BE2C (cell line): ENCODE results near the gene HORMAD2.
"Not testable (repeated sequence)": the region's sequence is repeated elsewhere in the genome, so short reads cannot be mapped to it uniquely, and the experiment has no call there.

Experiments
- DNase-seq: peaks from one replicate; pipeline ENCODE4 v3.0.0-alpha.2; 2020
- H3K27me3 ChIP-seq: fragments of 250-450 bp; sonication (Bioruptor Pico); 2 replicates; pipeline ENCODE4 v1.5.1; 2020; ENCODE audit warnings: mild to moderate bottlenecking
- H3K36me3 ChIP-seq: fragments of 250-450 bp; sonication (Bioruptor Pico); 2 replicates; pipeline ENCODE4 v1.5.1; 2020; ENCODE audit warnings: mild to moderate bottlenecking
- H3K4me1 ChIP-seq: fragments of 250-450 bp; sonication (Bioruptor Pico); 2 replicates; pipeline ENCODE4 v1.5.1; 2020
- H3K4me3 ChIP-seq: 2 replicates; pipeline ENCODE4 v1.5.1; 2011; ENCODE audit warnings: low read depth, low read length
- H3K9me3 ChIP-seq: fragments of 250-450 bp; sonication (Bioruptor Pico); 2 replicates; pipeline ENCODE4 v1.5.1; 2020
- TF ChIP-seq, protein P1 (sequence below): IDR thresholded peaks from 2 replicates; pipeline ENCODE4 v1.5.1; 2012; ENCODE audit warnings: mild to moderate bottlenecking, low read depth, low read length

Gene HORMAD2

DNA sequence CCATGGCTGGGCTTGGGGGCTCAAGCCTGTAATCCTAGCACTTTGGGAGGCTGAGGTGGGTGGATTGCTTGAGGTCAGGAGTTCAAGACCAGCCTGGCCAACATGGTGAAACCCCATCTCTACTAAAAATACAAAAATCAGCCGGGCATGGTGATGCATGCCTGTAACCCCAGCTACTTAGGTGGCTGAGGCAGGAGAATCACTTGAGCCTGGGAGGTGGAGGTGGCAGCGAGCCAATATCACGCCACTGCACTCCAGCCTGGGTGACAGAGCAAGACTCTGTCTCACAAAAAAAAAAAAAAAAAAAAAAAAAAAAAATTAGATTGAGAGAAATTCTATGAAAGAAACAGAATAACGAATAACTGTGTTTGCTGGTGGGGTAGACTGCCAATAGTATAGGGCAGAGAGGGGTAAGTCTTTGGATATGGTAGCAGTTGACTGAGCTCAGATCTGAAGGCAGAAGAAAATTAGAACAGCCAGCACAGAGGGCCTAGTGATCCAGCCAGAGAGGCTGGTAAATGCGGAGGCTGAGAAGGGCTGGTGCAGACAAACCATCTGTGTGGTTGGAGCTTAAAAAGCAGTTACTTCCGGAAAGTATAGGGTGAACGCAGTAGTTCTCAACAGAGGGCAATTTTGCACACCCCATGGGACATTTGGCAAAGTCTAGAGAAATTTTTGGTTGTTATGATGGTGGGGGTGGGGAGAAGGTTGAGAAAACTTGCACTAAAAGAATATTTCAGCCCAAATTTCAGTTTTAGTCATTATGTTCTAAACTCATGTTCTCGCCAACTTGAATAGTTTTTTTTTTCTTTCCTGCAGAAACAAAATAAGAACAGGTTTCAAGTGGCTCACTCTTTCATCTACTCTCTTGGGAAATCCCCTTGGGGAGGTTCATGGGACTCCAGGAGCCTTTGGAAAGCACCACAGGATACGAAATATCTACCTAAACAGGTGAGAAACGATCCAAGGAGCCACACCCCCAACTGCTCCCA lies 1.6 kb upstream of the HORMAD2 start:
- Histone ChIP-seq H3K36me3 (no peaks in the 10 kb centered on the region), H3K9me3 (no peaks in the 10 kb centered on the region), H3K27me3 (peaks cover 8% of the 10 kb centered on the region; the same call in 1 of the 2 replicates), H3K4me3 (no peak overlapping the region), H3K4me1 (no peaks in the 10 kb centered on the region)
- DNase-seq = no peak
- TF ChIP-seq, protein P1, sequence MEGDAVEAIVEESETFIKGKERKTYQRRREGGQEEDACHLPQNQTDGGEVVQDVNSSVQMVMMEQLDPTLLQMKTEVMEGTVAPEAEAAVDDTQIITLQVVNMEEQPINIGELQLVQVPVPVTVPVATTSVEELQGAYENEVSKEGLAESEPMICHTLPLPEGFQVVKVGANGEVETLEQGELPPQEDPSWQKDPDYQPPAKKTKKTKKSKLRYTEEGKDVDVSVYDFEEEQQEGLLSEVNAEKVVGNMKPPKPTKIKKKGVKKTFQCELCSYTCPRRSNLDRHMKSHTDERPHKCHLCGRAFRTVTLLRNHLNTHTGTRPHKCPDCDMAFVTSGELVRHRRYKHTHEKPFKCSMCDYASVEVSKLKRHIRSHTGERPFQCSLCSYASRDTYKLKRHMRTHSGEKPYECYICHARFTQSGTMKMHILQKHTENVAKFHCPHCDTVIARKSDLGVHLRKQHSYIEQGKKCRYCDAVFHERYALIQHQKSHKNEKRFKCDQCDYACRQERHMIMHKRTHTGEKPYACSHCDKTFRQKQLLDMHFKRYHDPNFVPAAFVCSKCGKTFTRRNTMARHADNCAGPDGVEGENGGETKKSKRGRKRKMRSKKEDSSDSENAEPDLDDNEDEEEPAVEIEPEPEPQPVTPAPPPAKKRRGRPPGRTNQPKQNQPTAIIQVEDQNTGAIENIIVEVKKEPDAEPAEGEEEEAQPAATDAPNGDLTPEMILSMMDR = no peak

DNA sequence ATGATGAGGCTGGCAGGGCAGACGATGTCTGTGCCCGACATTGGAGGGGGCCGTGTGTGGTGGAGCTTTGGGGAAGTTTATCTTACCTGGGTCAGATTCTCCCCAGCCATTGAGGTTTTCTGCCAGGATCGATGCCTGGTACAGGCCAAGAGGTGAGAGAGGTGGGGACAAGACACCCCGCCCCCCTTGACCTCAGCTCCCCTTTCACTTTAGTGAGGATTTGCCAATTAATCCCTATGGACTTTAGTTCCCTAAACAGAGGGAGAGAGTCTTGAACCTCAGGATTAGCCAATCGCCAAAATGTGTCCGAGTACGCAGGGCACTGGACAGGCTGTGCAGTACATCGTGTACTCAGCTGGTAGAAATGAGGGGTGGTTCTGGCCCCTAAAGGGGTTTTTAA lies 541 bp downstream of the HORMAD2 start:
- Histone ChIP-seq H3K4me1 (no peaks in the 10 kb centered on the region), H3K36me3 (no peaks in the 10 kb centered on the region), H3K4me3 (no peak overlapping the region), H3K27me3 (peaks cover 3% of the 10 kb centered on the region; the same call in 1 of the 2 replicates), H3K9me3 (no peaks in the 10 kb centered on the region)
- DNase-seq = no peak
- TF ChIP-seq, protein P1 = no peak

DNA sequence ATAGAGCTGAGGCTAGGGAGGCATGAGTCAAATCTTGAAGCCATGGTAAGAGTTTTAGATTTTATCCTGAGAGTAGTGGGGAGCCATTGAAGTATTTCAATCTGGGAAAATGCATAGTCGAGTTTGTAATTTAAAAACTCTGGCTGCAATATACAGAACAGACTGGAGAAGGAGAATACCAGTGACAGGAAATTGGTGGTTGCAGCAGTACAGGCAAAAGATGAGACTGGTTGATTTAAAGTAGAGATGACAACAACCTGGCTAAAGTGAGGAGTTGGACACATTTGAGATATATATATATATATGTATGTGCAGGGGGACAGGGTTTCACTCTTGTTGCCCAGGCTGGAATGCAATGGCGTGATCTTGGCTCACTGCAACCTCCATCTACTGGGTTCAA lies 6.2 kb downstream of the HORMAD2 start:
- no peak for DNase-seq
- no peaks in the 10 kb centered on the region for H3K36me3 ChIP-seq
- no peaks in the 10 kb centered on the region for H3K27me3 ChIP-seq
- H3K4me1 ChIP-seq = no peaks in the 10 kb centered on the region
- no peaks in the 10 kb centered on the region for H3K9me3 ChIP-seq
- TF ChIP-seq, protein P1 = no peak
- H3K4me3 ChIP-seq = no peak overlapping the region

DNA sequence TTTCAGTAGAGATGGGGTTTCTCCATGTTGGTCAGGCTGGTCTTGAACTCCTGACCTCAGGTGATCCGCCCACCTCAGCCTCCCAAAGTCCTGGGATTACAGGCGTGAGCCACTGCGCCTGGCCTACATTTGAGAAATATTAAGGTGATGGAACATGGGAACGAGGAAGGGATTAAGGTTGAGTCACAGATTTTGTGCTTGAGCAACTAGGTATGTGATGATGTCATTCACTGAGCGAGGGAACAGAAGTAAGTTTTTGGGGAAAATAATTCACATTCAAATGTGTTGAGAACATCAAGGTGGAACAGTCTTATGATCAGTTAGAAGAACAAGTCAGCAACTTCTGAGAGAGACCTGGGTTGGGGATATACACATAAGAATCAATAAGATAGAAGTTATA lies 6.8 kb downstream of the HORMAD2 start:
- H3K4me1 ChIP-seq, H3K36me3 ChIP-seq, DNase-seq, H3K9me3 ChIP-seq, H3K27me3 ChIP-seq, H3K4me3 ChIP-seq: not testable (repeated sequence)

DNA sequence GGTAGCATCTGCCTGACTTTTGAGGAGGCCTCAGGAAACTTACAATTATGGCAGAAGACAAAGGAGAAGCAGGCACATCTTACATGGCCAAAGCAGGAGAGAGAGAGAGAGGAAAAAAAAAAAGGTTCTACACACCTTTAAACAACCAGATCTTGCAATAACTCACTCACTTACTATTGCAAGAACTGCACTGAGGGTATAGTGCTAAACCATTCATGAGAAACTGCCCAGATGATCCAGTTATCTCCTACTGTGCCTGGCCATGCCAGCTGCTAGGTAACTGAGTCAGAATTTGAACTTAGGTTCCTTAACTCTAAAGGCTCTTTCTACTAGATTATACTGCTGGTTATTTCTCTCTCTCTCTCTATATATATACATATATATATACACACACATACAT lies 7.3 kb downstream of the HORMAD2 start:
- no peak overlapping the region for H3K4me3 ChIP-seq
- H3K4me1 ChIP-seq = no peaks in the 10 kb centered on the region
- no peaks in the 10 kb centered on the region for H3K27me3 ChIP-seq
- H3K36me3 ChIP-seq = no peaks in the 10 kb centered on the region
- DNase-seq = no peak
- H3K9me3 ChIP-seq = no peaks in the 10 kb centered on the region
- TF ChIP-seq, protein P1 = no peak

DNA sequence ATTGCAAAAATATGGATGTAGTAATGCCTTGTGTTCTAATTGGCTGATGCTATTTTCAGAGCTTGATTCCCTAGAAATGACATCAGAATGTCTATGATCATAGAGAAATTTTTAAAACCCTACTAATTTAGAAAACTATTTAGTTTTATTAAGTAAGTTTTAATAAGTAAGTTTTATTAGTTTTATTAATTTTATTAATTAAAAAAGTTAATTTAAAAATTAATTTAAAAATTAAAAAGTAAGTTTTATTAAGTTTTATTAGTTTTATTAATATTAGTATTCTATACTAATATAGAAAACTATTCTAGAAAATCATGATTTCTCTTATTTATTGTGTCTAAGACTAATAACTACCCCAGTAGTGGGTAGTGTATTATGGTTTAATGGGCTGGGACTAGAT lies 8.2 kb downstream of the HORMAD2 start:
- no peak overlapping the region for H3K4me3 ChIP-seq
- H3K9me3 ChIP-seq = no peaks in the 10 kb centered on the region
- H3K4me1 ChIP-seq = no peaks in the 10 kb centered on the region
- DNase-seq = no peak
- TF ChIP-seq, protein P1 = no peak
- H3K36me3 ChIP-seq = no peaks in the 10 kb centered on the region
- no peaks in the 10 kb centered on the region for H3K27me3 ChIP-seq
